ENCODE results near the gene PACS1.

PACS1 gene

GRCh38 chr11:66081505-66081904 is 11.4 kb downstream of the PACS1 start:
- no peak for DNase-seq (ENCODE audit: low read depth)
- in situ Hi-C loops (cut with HindIII; ENCODE audit: low sequenced_read_pairs), result loop anchor here (5.0 kb wide), 1 partner anchor 36 kb away; no protein-coding TSS in a partner anchor
- TF ChIP-seq, protein P1, sequence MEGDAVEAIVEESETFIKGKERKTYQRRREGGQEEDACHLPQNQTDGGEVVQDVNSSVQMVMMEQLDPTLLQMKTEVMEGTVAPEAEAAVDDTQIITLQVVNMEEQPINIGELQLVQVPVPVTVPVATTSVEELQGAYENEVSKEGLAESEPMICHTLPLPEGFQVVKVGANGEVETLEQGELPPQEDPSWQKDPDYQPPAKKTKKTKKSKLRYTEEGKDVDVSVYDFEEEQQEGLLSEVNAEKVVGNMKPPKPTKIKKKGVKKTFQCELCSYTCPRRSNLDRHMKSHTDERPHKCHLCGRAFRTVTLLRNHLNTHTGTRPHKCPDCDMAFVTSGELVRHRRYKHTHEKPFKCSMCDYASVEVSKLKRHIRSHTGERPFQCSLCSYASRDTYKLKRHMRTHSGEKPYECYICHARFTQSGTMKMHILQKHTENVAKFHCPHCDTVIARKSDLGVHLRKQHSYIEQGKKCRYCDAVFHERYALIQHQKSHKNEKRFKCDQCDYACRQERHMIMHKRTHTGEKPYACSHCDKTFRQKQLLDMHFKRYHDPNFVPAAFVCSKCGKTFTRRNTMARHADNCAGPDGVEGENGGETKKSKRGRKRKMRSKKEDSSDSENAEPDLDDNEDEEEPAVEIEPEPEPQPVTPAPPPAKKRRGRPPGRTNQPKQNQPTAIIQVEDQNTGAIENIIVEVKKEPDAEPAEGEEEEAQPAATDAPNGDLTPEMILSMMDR (IDR thresholded peaks at IDR 0.05; ENCODE audit: low read depth, low read length, missing control alignments), result no peak
- no peak overlapping the region for H3K4me3 ChIP-seq (ENCODE audit: low read depth, low read length)

GRCh38 chr11:66082946-66083698 is 13.1 kb downstream of the PACS1 start:
- DNase-seq (ENCODE audit: low read depth), result no peak
- TF ChIP-seq, protein P1 (IDR thresholded peaks at IDR 0.05; ENCODE audit: low read depth, low read length, missing control alignments), result no peak
- in situ Hi-C loops (cut with HindIII; ENCODE audit: low sequenced_read_pairs), result loop anchor here (5.0 kb wide), 1 partner anchor 34 kb away; no protein-coding TSS in a partner anchor
- no peak overlapping the region for H3K4me3 ChIP-seq (ENCODE audit: low read depth, low read length)

DNA sequence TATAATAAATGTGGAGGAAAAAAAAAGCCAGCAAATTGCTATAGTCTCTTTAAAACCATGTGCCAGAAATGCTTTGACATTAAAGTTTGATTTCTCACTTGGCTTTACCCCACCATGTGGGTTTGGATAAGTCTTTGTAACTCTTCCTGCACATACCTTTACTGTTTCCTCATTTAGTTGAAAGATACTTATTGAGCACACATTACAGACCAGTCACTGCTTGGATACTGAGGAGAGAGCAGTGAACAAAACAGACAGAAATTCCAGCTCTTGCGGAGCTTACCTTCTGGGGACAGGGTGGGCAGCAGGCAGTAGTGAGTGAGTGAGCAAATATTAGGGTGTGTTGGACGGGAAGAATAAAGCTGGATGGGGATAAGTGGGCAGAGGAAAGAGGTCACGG is 13.7 kb downstream of the PACS1 start:
- H3K4me3 ChIP-seq (ENCODE audit: low read depth, low read length), result no peak overlapping the region
- in situ Hi-C loops (cut with HindIII; ENCODE audit: low sequenced_read_pairs), result loop anchor here (5.0 kb wide), 1 partner anchor 34 kb away; no protein-coding TSS in a partner anchor
- no peak for DNase-seq (ENCODE audit: low read depth)
- TF ChIP-seq, protein P1 (IDR thresholded peaks at IDR 0.05; ENCODE audit: low read depth, low read length, missing control alignments), result no peak

DNA sequence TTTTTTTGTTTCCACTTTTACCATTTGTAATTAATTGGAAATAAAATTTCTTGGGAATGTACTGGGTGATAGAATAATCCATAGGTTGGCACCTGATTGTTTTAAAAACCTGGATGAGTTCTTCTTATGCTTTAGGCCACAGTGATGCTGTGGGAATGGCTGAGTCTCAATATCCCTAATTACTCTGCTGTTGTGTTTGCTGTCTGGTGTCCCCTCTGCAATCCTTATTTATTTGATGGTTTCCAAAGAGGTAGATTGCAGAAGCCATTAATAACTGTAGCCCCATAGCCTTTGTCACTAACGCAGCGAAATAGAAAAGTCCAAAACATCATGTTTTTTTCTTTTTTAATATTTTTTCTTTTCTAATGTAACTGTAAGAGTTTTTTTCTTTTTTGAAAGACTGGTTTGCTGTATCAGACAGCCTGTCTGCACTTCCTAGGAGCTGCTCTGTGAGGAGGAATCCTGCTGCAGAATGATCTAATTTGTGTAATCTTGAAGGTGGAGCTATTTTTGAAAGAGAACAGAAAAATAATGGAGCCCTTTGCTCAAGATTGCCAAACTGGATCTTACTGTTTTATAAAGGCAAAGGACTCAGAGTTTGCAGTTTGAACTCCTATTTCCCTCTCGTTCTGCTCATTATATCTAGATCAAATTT is 14.9 kb downstream of the PACS1 start:
- no peak for DNase-seq (ENCODE audit: low read depth)
- H3K4me3 ChIP-seq (ENCODE audit: low read depth, low read length), result no peak overlapping the region
- TF ChIP-seq, protein P1 (IDR thresholded peaks at IDR 0.05; ENCODE audit: low read depth, low read length, missing control alignments), result no peak
- in situ Hi-C loops (cut with HindIII; ENCODE audit: low sequenced_read_pairs), result loop anchor here (5.0 kb wide), 1 partner anchor 32 kb away; no protein-coding TSS in a partner anchor

DNA sequence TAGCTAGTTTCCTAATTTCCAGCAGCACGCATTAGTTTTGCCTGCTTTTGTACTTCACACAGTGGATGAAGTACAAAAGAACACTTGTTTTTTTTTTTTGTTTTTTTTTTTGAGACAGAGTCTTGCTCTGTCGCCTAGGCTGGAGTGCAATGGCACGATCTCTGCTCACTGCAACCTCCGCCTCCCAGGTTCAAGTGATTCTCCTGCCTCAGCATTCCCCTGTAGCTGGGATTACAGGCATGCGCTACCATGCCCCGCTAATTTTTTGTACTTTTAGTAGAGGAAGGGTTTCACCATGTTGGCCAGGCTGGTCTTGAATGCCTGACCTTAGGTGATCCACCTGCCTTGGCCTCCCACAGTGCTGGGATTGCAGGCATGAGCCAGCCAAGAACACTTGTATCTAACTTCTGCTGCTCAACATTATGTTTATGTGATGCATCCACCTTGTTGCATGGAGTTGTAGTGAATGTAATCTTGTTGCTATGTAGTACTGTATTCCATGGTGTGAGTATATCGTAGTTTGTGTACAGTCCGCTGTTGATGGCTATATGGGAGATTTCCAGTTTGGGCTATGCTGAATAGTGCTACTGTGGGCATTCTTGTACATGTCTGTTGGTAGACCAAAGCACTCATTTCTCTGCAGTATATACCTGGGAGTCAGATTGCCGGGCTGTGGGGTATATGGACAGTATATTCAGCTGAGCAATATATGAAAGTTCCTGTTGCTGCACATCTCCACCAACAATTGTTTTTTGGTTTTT is 17.3 kb downstream of the PACS1 start:
- no peak for DNase-seq (ENCODE audit: low read depth)
- in situ Hi-C loops (cut with HindIII; ENCODE audit: low sequenced_read_pairs), result no loop called here
- no peak overlapping the region for H3K4me3 ChIP-seq (ENCODE audit: low read depth, low read length)
- TF ChIP-seq, protein P1 (IDR thresholded peaks at IDR 0.05; ENCODE audit: low read depth, low read length, missing control alignments), result no peak

GRCh38 chr11:66089067-66089466 is 19.0 kb downstream of the PACS1 start:
- no peak overlapping the region for H3K4me3 ChIP-seq (ENCODE audit: low read depth, low read length)
- in situ Hi-C loops (cut with HindIII; ENCODE audit: low sequenced_read_pairs), result no loop called here
- TF ChIP-seq, protein P1 (IDR thresholded peaks at IDR 0.05; ENCODE audit: low read depth, low read length, missing control alignments), result no peak
- DNase-seq (ENCODE audit: low read depth), result no peak
